H1 (cell line): ENCODE measurements around the gene SYNJ1. TPM values are rescaled to one million over a fixed set of nuclear protein-coding genes. Genes with fewer than 3 reads are reported as not detected.

Experiments used
- CTCF ChIA-PET: fragments of 300-600 bp; sonication (Branson Sonifier 250); formaldehyde crosslinking; loops from one replicate; lab custom pipeline; 2021; ENCODE audit not compliant: partially characterized antibody; lab: Charles Lee
- POLR2A ChIA-PET: fragments of 300-600 bp; sonication (Branson Sonifier 250); formaldehyde crosslinking; loops from one replicate; lab custom pipeline; 2021; ENCODE audit warnings: inconsistent platforms; ENCODE audit not compliant: partially characterized antibody; lab: Charles Lee
- DNase-seq, 2 experiments: peaks; one replicate each; pipeline versions ENCODE4 v3.0.0 to v3.0.0-alpha.2; 2010 to 2022; ENCODE audit warnings: low spot score in 2 of 2, low read depth in 1 of 2, mixed read lengths in 1 of 2
- FAIRE-seq: peaks from 2 replicates; lab custom pipeline; 2011; peaks lifted over from hg19 to GRCh38; lab: Jason Lieb, UNC
- H2AFZ ChIP-seq: 2 replicates; pipeline ENCODE4 v1.8.1; 2012; ENCODE audit warnings: low read length, inconsistent platforms
- H2AK5ac ChIP-seq: 2 replicates; pipeline ENCODE4 v1.6.1; 2013; ENCODE audit warnings: low read depth, low read length
- H2BK120ac ChIP-seq: replicated peaks from 2 replicates; pipeline ENCODE3; 2013; ENCODE audit warnings: low read depth, low read length, inconsistent platforms
- H2BK12ac ChIP-seq: 2 replicates; pipeline ENCODE4 v1.6.1; 2013; ENCODE audit warnings: low read depth, low read length
- H2BK15ac ChIP-seq: 2 replicates; pipeline ENCODE4 v1.6.1; 2013; ENCODE audit warnings: low read length
- H2BK20ac ChIP-seq: 2 replicates; pipeline ENCODE4 v1.6.1; 2013; ENCODE audit warnings: low read length
- H2BK5ac ChIP-seq: 2 replicates; pipeline ENCODE4 v1.6.1; 2013; ENCODE audit warnings: low read depth, low read length
- H3K14ac ChIP-seq: 2 replicates; pipeline ENCODE4 v1.6.1; 2013; ENCODE audit warnings: inconsistent platforms; ENCODE audit not compliant: insufficient read length
- H3K18ac ChIP-seq: 2 replicates; pipeline ENCODE4 v1.6.1; 2013; ENCODE audit warnings: low read length; ENCODE audit errors: extremely low read depth
- H3K23ac ChIP-seq: 2 replicates; pipeline ENCODE4 v1.6.1; 2013; ENCODE audit warnings: inconsistent platforms; ENCODE audit not compliant: insufficient read length
- H3K23me2 ChIP-seq: 2 replicates; pipeline ENCODE4 v1.6.1; 2013; ENCODE audit warnings: low read depth, low read length
- H3K27ac ChIP-seq: 2 replicates; pipeline ENCODE4 v1.6.1; 2011; ENCODE audit warnings: low read depth, low read length, inconsistent platforms
- H3K27me3 ChIP-seq, 4 experiments: replicated peaks in 1 of 4; 1 replicate in 1 of 4; 2 replicates in 3 of 4; pipeline versions ENCODE4 v1.6.1 to v1.8.1; 2011 to 2013; ENCODE audit warnings: low read length in 3 of 4, mild to moderate bottlenecking in 3 of 4, inconsistent platforms in 2 of 4, mixed read lengths in 2 of 4, moderate library complexity in 1 of 4; ENCODE audit not compliant: control insufficient read depth in 3 of 4, insufficient read depth in 3 of 4; ENCODE audit errors: extremely low read depth in 1 of 4
- H3K36me3 ChIP-seq, 4 experiments: 2 replicates each; pipeline versions ENCODE4 v1.6.1 to v1.8.1; 2011 to 2013; ENCODE audit warnings: mild to moderate bottlenecking in 4 of 4, low read length in 3 of 4, moderate library complexity in 2 of 4, control low read depth in 1 of 4, inconsistent platforms in 1 of 4; ENCODE audit not compliant: insufficient read depth in 4 of 4, control insufficient read depth in 2 of 4
- H3K4ac ChIP-seq: replicated peaks from 2 replicates; pipeline ENCODE3; 2013; ENCODE audit warnings: low read length, low read depth, mixed read lengths, inconsistent platforms; ENCODE audit not compliant: insufficient read length
- H3K4me1 ChIP-seq, 4 experiments: replicated peaks in 1 of 4; 1 replicate in 1 of 4; 2 replicates in 3 of 4; pipeline versions ENCODE4 v1.6.1 to v1.8.1; 2011 to 2013; ENCODE audit warnings: low read length in 3 of 4, inconsistent platforms in 2 of 4, mixed read lengths in 1 of 4; ENCODE audit not compliant: insufficient read depth in 4 of 4, control insufficient read depth in 3 of 4
- H3K4me2 ChIP-seq, 2 experiments: 2 replicates each; pipeline versions ENCODE4 v1.6.1 to v1.8.1; 2011 to 2013; ENCODE audit warnings: low read depth in 2 of 2, low read length in 2 of 2, control low read depth in 1 of 2, inconsistent platforms in 1 of 2, mild to moderate bottlenecking in 1 of 2; ENCODE audit not compliant: insufficient read depth in 1 of 2
- H3K4me3 ChIP-seq, 4 experiments: fragments of 200-600, 300-600 bp in 1 of 4; sonication (generic), shearing (Covaris generic), sonication (Bioruptor Twin) in 1 of 4; 2 replicates each; pipeline versions ENCODE4 v1.5.1 to v1.8.1; 2011 to 2016; ENCODE audit warnings: low read length in 4 of 4, low read depth in 3 of 4, control low read depth in 2 of 4, inconsistent platforms in 2 of 4, mild to moderate bottlenecking in 2 of 4, mixed read lengths in 1 of 4, moderate library complexity in 1 of 4; ENCODE audit not compliant: insufficient read depth in 2 of 4; ENCODE audit errors: extremely low read depth in 1 of 4
- H3K56ac ChIP-seq: replicated peaks from 2 replicates; pipeline ENCODE3; 2013; ENCODE audit warnings: low read depth, mild to moderate bottlenecking, mixed read lengths, low read length, inconsistent platforms; ENCODE audit not compliant: insufficient read length
- H3K79me1 ChIP-seq: 2 replicates; pipeline ENCODE4 v1.6.1; 2013; ENCODE audit warnings: low read depth, low read length, control low read depth
- H3K79me2 ChIP-seq, 2 experiments: 2 replicates each; pipeline versions ENCODE4 v1.6.1 to v1.8.1; 2012 to 2013; ENCODE audit warnings: low read length in 2 of 2, mild to moderate bottlenecking in 2 of 2, inconsistent platforms in 1 of 2; ENCODE audit not compliant: insufficient read depth in 2 of 2, control insufficient read depth in 1 of 2
- H3K9ac ChIP-seq, 4 experiments: replicated peaks in 1 of 4; 1 replicate in 1 of 4; 2 replicates in 3 of 4; pipeline versions ENCODE4 v1.6.1 to v1.8.1; 2011 to 2013; ENCODE audit warnings: low read depth in 3 of 4, low read length in 3 of 4, control low read depth in 2 of 4, mild to moderate bottlenecking in 2 of 4, moderate library complexity in 2 of 4, inconsistent platforms in 1 of 4; ENCODE audit errors: extremely low read depth in 1 of 4
- H3K9me3 ChIP-seq, 2 experiments: 2 replicates each; pipeline versions ENCODE4 v1.6.1 to v1.8.1; 2012 to 2013; ENCODE audit warnings: mild to moderate bottlenecking in 2 of 2, moderate library complexity in 2 of 2, control low read depth in 1 of 2, inconsistent platforms in 1 of 2, low read depth in 1 of 2, low read length in 1 of 2, mixed read lengths in 1 of 2; ENCODE audit not compliant: insufficient read depth in 2 of 2
- H4K20me1 ChIP-seq, 2 experiments: replicated peaks in 1 of 2; 2 replicates each; pipeline versions ENCODE3 to v1.8.1; 2011 to 2013; ENCODE audit warnings: inconsistent platforms in 2 of 2, low read length in 2 of 2, mild to moderate bottlenecking in 1 of 2; ENCODE audit not compliant: insufficient read depth in 2 of 2, control insufficient read depth in 1 of 2
- H4K5ac ChIP-seq: 2 replicates; pipeline ENCODE4 v1.6.1; 2013; ENCODE audit warnings: low read length, low read depth, mixed read lengths, inconsistent platforms; ENCODE audit not compliant: insufficient read length
- H4K8ac ChIP-seq: 2 replicates; pipeline ENCODE4 v1.8.0; 2013; ENCODE audit warnings: mild to moderate bottlenecking, moderate library complexity, low read length, inconsistent platforms; ENCODE audit not compliant: insufficient read depth; ENCODE audit errors: extremely low read depth
- H4K91ac ChIP-seq: replicated peaks from 2 replicates; pipeline ENCODE3; 2013; ENCODE audit warnings: low read length, mixed read lengths, inconsistent platforms; ENCODE audit not compliant: insufficient read length
- HDAC2 ChIP-seq, 2 experiments: fragments of 300-600 bp in 1 of 2; sonication (generic) in 1 of 2; IDR thresholded peaks; 2 replicates each; pipeline ENCODE4 v1.6.1; 2011 to 2012; ENCODE audit warnings: low read depth in 2 of 2, low read length in 2 of 2, mild to moderate bottlenecking in 2 of 2, moderate library complexity in 2 of 2, borderline replicate concordance in 1 of 2, inconsistent platforms in 1 of 2
- MAFK ChIP-seq: IDR thresholded peaks from 2 replicates; pipeline ENCODE4 v1.6.1; 2012; ENCODE audit warnings: low read depth, mild to moderate bottlenecking, improper control_type of control experiment, low read length
- RFX5 ChIP-seq: IDR thresholded peaks from 2 replicates; pipeline ENCODE4 v1.6.1; 2011; ENCODE audit warnings: low read depth, low read length, improper control_type of control experiment, borderline replicate concordance
- SAP30 ChIP-seq: fragments of 300-600 bp; sonication (generic); IDR thresholded peaks from 2 replicates; pipeline ENCODE4 v1.7.1; 2012; ENCODE audit warnings: low read length, moderate library complexity, mild to moderate bottlenecking, inconsistent platforms; ENCODE audit not compliant: insufficient read depth, insufficient replicate concordance
- SIN3A ChIP-seq, 2 experiments: IDR thresholded peaks in 1 of 2; conservative IDR thresholded peaks in 1 of 2; 2 replicates each; pipeline ENCODE4 v1.6.1; 2011 to 2012; ENCODE audit warnings: low read length in 2 of 2, improper control_type of control experiment in 1 of 2, low read depth in 1 of 2, mild to moderate bottlenecking in 1 of 2
- SRF ChIP-seq: IDR thresholded peaks from 2 replicates; pipeline ENCODE4 v1.6.1; 2011; ENCODE audit warnings: mild to moderate bottlenecking, low read depth, low read length, moderate library complexity
- TBP ChIP-seq: IDR thresholded peaks from 2 replicates; pipeline ENCODE4 v1.6.1; 2011; ENCODE audit warnings: low read depth, low read length, improper control_type of control experiment
- WGBS, 2 experiments: shearing (Covaris generic) in 1 of 2; methylation state at CpG; one replicate each; pipeline versions ENCODE4 v1.1.6 to v1.1.7; 2013 to 2015; ENCODE audit warnings: low lambda C conversion rate in 2 of 2, mixed read lengths in 2 of 2, inconsistent platforms in 1 of 2, low coverage in 1 of 2, missing lambda C conversion rate in 1 of 2; ENCODE audit not compliant: insufficient replicate concordance in 2 of 2, insufficient coverage in 1 of 2, insufficient read length in 1 of 2; ENCODE audit errors: extremely low coverage in 1 of 2, missing lambda C conversion rate in 1 of 2; 5-methylcytosine and 5-hydroxymethylcytosine counted together
- polyA plus RNA-seq, 7 experiments: library from polyadenylated mRNA; depleted of rRNA in 3 of 7; stranded (reverse) in 5 of 7; unstranded in 2 of 7; fragments of >200 nt in 5 of 7; fragments of 200-250 nt in 2 of 7; gene quantifications; 1 replicate in 5 of 7; 2 replicates in 1 of 7; 4 replicates in 1 of 7; pipeline versions ENCODE4 v1.2.1 to v1.2.3, GENCODE V29; 2011 to 2013; ENCODE audit warnings: missing spikeins in 2 of 7, mixed read lengths in 2 of 7
- total RNA-seq: library from RNA; stranded (reverse); fragmentation: NEBNext Ultra II Directional; extraction: Animal tissue kit (Norgen Biotek cat#: 25700); gene quantifications from 2 replicates; pipeline ENCODE4 v1.2.1, GENCODE V29; 2021

SYNJ1 gene
- total and polyA plus RNA-seq, 2 of the 8 experiments (the other 6 are each of a cell fraction or from before 2014, with no cell fraction given), result 1.3 to 4.3 TPM

DNA sequence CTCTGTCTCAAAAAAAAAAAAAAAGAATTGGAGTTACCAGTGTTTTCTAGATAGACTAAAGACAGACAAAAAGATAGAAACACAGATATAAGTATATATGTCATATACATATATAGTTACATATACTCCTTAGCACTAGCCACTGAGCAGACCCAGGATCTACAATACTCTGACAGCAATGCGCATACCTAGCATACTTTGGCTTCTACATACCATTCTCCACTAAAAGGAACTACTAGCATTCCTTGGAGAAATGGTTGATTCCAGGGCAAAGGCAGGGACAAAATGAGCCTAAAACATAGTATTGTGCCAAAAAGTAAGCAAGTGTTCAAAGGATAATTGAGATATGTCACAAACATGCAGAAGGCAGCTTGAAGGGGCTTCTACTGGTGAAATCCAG, 22.7 kb downstream of the SYNJ1 start:
- no peak overlapping the region for H4K91ac ChIP-seq
- H2AK5ac ChIP-seq, result no peak overlapping the region
- no peak overlapping the region for H2BK5ac ChIP-seq
- no peaks in the 10 kb centered on the region for H4K20me1 ChIP-seq
- no peak overlapping the region for H3K27ac ChIP-seq
- no peak overlapping the region for H3K4ac ChIP-seq
- ChIA-PET POLR2A (no interaction called here), CTCF (interaction anchor here (0.7 kb wide), 1 partner anchor 16 kb away, joined by 3 read pairs; no protein-coding TSS in a partner anchor)
- no peak overlapping the region for H2BK120ac ChIP-seq
- H3K14ac ChIP-seq, result no peak overlapping the region
- no peaks in the 10 kb centered on the region; a peak in 1 of 7 replicates for H3K4me1 ChIP-seq
- no peaks in the 10 kb centered on the region for H3K79me1 ChIP-seq
- H2BK20ac ChIP-seq, result no peak overlapping the region
- DNase-seq, result no peak
- no peaks in the 10 kb centered on the region for H3K9me3 ChIP-seq
- no peak overlapping the region for H3K9ac ChIP-seq
- 93% methylated on average over 1 of the region's 1 CpG; no CpG with 5 or more reads in 1 of the 2 experiments for WGBS, 2 experiments
- no peak overlapping the region for H4K8ac ChIP-seq
- no peak overlapping the region for H3K18ac ChIP-seq
- no peak overlapping the region for H2AFZ ChIP-seq
- no peak overlapping the region for H3K23ac ChIP-seq
- no peak overlapping the region; the same call in 1 of the 2 replicates for H2BK12ac ChIP-seq
- no peak overlapping the region for H2BK15ac ChIP-seq
- H3K4me2 ChIP-seq, result no peak overlapping the region
- H3K56ac ChIP-seq, result no peak overlapping the region
- H3K27me3 ChIP-seq, result no peaks in the 10 kb centered on the region
- H4K5ac ChIP-seq, result no peak overlapping the region
- H3K4me3 ChIP-seq, result no peak overlapping the region
- H3K79me2 ChIP-seq, result no peaks in the 10 kb centered on the region
- no peaks in the 10 kb centered on the region for H3K36me3 ChIP-seq
- no peak for FAIRE-seq
- no peaks in the 10 kb centered on the region for H3K23me2 ChIP-seq
- TF ChIP-seq SIN3A (conservative IDR thresholded peaks at IDR 0.05 in 1 of 2, IDR thresholded peaks at IDR 0.05 in 1 of 2; ENCODE audit: low read depth in 1 of 2, low read length in 2 of 2) (0 out of 4 replicates have a peak, but pooled peaks of 1 of the 2 experiments have one; percentile 29), RFX5 (no peak), SAP30 (no peak), SRF (no peak), HDAC2 (IDR thresholded peaks at IDR 0.05; ENCODE audit: borderline replicate concordance in 1 of 2, low read depth in 2 of 2, low read length in 2 of 2) (no peak), MAFK (no peak), TBP (no peak)
